Fibroblast of lung (primary cell): ENCODE results near the gene CCNT1.

Experiments
- CTCF ChIP-seq, 2 donors: IDR thresholded peaks in 1 of 2; conservative IDR thresholded peaks in 1 of 2; 1 replicate in 1 of 2; 2 replicates in 1 of 2; pipeline ENCODE4 v1.5.1; 2011 to 2012; ENCODE audit warnings: low read length in 2 of 2, control low read depth in 1 of 2, inconsistent platforms in 1 of 2, low read depth in 1 of 2, mild to moderate bottlenecking in 1 of 2
- EZH2 ChIP-seq: IDR thresholded peaks from 2 replicates; pipeline ENCODE4 v1.5.1; 2012; ENCODE audit warnings: low read length, control low read depth, mild to moderate bottlenecking; ENCODE audit errors: missing control alignments

- no peak for TF ChIP-seq CTCF (conservative IDR thresholded peaks at IDR 0.05 in 1 of 2, IDR thresholded peaks at IDR 0.05 in 1 of 2; ENCODE audit: low read depth in 1 of 2, low read length in 2 of 2)
- no peak for TF ChIP-seq EZH2
These were observed 49.3 kb upstream of the CCNT1 start for GRCh38 chr12:48765753-48766162.
